ENCODE results near the gene MARVELD3.

Gene MARVELD3

GRCh38 chr16:71666264-71666663 lies 40.3 kb downstream of the MARVELD3 start:
- no peak for DNase-seq (ENCODE audit: low read depth)

GRCh38 chr16:71666928-71667707 lies 41.1 kb downstream of the MARVELD3 start:
- TF ChIP-seq CTCF (conservative IDR thresholded peaks at IDR 0.05; ENCODE audit: low read depth, low read length), result no peak
- DNase-seq (ENCODE audit: low read depth), result no peak
- H3K4me3 ChIP-seq (ENCODE audit: low read length), result no peak overlapping the region

More at GRCh38 chr16:71666264-71666663, 40.3 kb downstream of the MARVELD3 start:
- no peak for TF ChIP-seq CTCF (conservative IDR thresholded peaks at IDR 0.05; ENCODE audit: low read depth, low read length)
- no peak overlapping the region for H3K4me3 ChIP-seq (ENCODE audit: low read length)

- DNase-seq (ENCODE audit: low read depth), result no peak
- TF ChIP-seq CTCF (conservative IDR thresholded peaks at IDR 0.05; ENCODE audit: low read depth, low read length), result peak; percentile 7
- H3K4me3 ChIP-seq (ENCODE audit: low read length), result no peak overlapping the region
Observed at GRCh38 chr16:71669926-71670536, 44.0 kb downstream of the MARVELD3 start.

- TF ChIP-seq CTCF (conservative IDR thresholded peaks at IDR 0.05; ENCODE audit: low read depth, low read length), result no peak
- DNase-seq (ENCODE audit: low read depth), result no peak
- no peak overlapping the region for H3K4me3 ChIP-seq (ENCODE audit: low read length)
Observed at GRCh38 chr16:71670537-71670936, 44.6 kb downstream of the MARVELD3 start.

GRCh38 chr16:71671165-71671564 lies 45.2 kb downstream of the MARVELD3 start:
- TF ChIP-seq CTCF (conservative IDR thresholded peaks at IDR 0.05; ENCODE audit: low read depth, low read length), result no peak
- no peak for DNase-seq (ENCODE audit: low read depth)
- no peak overlapping the region for H3K4me3 ChIP-seq (ENCODE audit: low read length)

GRCh38 chr16:71672125-71672524 lies 46.1 kb downstream of the MARVELD3 start:
- no peak for TF ChIP-seq CTCF (conservative IDR thresholded peaks at IDR 0.05; ENCODE audit: low read depth, low read length)
- no peak overlapping the region for H3K4me3 ChIP-seq (ENCODE audit: low read length)
- no peak for DNase-seq (ENCODE audit: low read depth)
